Hematopoietic multipotent progenitor cell treated with erythropoietin and hydrocortisone succinate and interleukin-3 and kit ligand, for 4 days (in vitro differentiated cells): ENCODE measurements around the gene COPG2.
"Not testable (repeated sequence)": the region's sequence is repeated elsewhere in the genome, so short reads cannot be mapped to it uniquely, and the experiment has no call there.

Source experiments
- DNase-seq: peaks from one replicate; pipeline ENCODE4 v3.0.0-alpha.2; 2015

The COPG2 gene, protein sequence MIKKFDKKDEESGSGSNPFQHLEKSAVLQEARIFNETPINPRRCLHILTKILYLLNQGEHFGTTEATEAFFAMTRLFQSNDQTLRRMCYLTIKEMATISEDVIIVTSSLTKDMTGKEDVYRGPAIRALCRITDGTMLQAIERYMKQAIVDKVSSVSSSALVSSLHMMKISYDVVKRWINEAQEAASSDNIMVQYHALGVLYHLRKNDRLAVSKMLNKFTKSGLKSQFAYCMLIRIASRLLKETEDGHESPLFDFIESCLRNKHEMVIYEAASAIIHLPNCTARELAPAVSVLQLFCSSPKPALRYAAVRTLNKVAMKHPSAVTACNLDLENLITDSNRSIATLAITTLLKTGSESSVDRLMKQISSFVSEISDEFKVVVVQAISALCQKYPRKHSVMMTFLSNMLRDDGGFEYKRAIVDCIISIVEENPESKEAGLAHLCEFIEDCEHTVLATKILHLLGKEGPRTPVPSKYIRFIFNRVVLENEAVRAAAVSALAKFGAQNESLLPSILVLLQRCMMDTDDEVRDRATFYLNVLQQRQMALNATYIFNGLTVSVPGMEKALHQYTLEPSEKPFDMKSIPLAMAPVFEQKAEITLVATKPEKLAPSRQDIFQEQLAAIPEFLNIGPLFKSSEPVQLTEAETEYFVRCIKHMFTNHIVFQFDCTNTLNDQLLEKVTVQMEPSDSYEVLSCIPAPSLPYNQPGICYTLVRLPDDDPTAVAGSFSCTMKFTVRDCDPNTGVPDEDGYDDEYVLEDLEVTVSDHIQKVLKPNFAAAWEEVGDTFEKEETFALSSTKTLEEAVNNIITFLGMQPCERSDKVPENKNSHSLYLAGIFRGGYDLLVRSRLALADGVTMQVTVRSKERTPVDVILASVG

DNA sequence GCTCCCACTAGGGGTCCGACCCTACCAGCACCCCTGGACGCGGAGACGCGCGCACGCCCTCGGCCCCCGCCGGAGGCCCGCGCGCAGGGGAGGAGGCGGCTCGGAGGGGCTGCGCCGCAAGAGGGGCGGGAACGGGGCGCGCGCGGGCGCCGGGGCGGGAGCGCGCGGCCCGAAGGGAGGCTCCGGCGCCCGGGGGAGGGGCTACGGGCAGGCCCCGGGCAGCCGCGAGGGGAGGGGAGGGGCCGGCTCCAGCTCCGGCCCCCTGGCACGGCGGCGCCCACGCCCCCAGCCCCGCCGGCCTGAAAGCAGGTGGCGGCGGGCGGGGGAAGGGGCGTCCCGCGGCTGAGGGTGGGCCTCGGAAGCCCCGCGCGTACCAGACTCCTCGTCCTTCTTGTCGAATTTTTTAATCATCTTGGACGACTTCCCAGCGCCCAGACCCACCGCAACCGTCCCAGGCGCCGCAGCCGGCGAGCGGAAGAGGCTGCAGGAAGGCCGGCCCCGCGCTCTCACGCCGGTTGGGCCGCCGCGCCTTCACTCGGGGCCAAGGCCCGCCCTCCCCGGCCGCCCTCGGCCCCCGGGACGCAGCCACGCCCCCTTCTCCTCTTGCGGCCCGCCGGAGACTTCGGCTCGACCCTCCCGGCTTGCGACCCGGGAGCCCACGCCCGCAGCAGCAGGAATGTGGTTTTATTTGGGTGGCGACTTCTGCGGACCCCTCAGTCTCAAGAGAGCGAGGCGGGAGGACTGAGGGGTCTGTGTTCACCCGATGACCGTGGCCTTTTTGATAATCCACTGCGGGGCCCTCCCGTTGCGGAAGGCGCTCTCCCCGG lies at the start of gene COPG2:
COPG2 (minus strand) TSS at position 491 of the 827 bp plus-strand sequence; CDS start at position 411, 80 bp downstream.
- DNase-seq = peak; percentile 95

DNA sequence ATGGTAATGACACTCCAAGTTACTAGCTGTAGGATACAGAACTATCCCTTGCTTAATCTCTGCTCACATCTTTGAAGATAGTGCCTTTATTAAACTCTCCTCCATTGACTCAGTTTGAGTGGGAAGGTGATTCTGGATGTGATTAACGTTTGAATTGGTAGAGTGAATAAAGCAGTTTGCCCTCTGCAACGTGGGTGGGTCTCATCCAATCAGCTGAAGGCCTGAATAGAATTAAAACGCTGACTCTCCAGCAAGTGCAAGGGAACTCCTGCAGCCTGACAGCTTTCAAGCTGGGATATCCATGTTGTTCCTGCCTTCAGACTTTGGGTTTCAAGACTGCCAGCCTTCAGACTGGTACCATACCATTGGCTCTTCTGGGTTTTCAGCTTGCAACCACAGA lies 43.9 kb upstream of the COPG2 start:
- no peak for DNase-seq

DNA sequence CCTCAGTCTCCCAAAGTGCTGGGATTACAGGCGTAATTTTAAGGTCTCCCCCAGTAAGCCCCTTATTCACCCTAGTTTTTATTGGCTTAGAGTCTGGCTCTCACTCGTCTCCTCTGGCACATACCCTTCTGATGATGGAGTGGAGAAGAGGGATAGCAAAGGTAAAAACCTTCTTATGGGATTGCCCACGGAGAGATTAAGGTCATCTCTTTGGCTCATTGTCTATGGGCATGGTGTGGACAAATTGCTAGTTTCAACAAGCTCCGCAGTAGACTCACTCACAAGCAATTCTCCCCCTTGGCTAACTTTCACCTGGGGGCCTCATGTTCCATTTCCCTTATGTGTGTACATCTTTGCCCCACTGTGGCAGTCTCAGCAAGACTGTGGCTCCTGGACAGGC lies 40.2 kb upstream of the COPG2 start:
- no peak for DNase-seq

DNA sequence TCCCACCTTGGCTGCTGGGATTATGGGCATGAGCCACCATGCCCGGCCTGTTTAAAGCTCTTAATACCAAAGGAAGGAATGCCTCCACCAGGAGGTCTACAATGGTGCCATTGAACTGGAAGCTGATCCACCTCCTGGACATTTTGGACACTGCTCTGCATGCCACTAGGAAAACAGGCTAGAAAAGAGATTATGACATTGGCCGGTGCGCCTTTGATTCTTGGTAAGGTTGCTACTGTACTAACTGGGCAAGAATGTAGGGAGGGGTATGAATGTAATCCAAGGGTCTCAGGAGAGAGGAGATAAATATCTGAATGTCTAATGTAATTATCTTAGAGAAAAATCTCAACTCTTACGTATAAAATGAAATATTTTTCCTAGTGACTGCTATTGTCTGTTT lies 39.5 kb upstream of the COPG2 start:
- no peak for DNase-seq

DNA sequence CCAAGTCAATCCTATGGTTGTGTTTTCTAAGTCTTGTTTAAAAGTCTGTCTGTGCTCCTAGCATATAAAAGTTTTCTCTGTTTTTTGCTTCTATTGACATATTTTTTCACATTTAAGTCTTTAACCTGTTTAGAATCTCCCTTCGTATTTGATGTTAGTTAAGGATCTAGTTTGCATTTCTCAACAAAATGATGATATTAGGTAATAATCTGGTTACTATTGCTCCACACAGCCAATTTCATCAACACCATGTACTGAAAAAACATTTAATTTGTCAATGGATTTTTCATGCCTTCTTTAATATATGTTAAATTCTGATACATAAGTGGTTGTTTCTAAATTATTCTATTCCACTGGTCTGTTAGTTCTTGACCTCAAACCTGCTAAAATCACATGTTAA lies 35.3 kb upstream of the COPG2 start:
- DNase-seq = peak; percentile 24

DNA sequence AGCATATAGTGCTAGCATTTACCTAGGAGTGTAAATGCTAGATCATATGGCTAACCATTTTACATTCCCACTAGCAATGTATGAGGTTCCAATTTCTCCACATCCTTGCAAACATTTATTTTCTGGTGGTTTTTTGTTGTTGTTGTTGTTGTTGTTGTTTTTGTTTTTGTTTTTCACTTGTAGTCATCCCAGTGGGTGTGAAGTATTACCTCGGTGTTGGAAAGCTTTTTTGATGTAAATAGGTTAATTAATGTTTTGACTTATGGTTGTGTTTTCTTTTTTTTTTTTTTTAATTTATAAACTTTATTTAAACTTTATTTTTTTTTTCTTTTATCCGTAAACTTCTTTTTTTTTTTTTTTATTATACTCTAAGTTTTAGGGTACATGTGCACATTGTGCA lies 33.1 kb upstream of the COPG2 start:
- DNase-seq = no peak

DNA sequence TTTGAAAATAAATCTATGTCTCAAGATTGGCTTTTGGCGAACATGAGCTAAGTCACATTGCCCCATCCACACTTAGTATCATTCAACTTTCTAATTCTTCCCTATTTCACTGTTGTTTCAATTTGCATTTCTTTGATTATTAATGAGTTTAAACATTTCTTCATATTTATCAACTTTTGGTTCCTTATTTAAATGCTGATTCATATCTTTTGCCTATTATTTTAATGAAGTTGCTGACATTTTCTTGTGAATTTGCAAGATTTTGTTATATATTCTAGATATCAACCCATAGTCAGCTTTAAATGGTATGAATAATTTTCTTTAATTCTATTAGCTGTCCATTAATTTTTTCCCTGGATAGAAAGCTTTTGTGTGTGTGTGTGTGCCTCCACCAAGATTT lies 32.2 kb upstream of the COPG2 start:
- no peak for DNase-seq

DNA sequence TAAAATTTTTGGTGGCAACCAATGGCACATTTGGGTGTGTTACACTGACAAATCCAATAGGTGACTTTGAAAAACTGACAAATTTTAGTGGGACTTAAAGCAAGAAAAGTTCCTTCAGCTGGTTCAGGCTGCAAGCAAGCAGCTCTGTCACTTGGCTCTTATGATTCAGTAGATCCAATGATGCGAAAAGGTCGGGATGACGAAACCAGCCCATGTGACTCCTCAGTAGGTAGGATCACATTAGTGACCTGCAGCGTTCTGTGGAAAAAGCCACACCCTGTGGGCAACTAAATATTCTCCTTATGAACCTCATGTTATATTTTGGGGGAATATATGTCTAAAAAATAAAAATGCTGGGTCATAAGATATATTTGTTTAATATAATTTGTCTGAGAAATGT lies 31.1 kb upstream of the COPG2 start:
- DNase-seq = no peak

DNA sequence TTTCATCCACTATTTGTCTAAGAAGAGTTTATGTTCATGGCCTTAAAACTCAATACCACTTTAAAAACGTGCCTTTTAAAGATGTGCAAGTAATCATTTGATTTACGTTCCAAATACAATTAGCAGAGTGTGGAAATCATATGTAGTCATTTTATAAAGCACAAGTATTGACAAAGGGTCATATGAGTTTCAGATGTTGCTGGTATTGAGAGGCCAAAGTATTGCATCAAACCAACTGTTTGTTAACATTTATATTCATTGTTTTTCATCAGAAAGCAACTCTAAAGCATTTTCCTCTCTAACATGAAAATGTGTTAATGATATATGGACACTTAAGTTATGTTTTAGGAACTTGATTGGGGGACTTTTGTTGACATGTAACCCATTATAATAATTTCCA lies 29.3 kb upstream of the COPG2 start:
- no peak for DNase-seq

DNA sequence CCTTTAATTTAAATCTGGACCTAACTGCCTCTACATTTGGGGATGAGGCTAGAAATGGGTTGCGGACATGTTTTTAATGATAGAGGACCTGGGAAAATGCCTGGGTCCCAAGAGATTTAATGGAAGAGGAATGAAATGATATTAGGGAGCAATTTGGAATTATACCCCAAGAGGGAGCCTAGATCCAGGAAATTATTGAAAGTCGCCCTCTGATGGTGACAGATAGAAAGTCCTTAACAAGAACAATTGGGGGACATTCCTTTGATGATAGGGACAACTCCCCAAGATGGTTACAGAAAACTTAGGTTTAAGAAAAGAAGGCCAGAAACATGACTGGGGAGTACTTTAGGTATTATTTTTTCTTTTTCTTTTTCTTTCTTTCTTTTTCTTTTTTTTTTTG lies 27.3 kb upstream of the COPG2 start:
- DNase-seq = peak; percentile 70

DNA sequence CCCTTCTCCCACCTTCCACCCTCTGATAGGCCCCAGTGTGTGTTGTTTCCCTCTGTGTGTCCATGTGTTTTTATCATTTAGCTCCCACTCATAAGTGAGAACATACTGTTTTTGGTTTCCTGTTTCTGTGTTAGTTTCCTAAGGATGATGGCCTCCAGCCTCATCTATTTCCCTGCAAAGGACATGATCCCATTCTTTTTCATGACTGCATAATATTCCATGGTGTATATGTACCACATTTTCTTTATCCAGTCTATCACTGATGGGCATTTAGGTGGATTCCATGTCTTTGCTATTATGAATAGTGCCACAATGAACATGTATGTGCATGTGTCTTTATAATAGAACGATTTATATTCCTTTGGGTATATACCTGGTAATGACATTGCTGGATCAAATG lies 23.8 kb upstream of the COPG2 start:
- DNase-seq = not testable (repeated sequence)

DNA sequence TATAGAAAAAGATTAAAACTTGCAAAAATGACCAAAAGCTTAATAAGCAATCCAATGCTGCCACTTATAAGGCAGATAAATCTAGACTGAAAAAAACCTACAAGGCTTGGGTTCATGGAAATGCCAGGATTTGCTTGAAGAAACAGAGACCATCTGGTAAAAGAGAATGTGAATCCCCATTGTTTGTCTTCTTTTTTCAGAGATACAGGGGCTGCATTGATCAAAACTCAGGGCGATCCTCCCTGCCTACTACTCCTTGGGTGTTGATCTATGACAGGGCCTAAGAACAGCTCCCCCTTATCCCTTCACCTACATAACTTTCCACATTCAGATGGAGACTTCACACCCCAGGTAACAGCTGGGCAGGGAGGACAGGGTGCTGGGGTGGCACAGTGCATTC lies 21.1 kb upstream of the COPG2 start:
- no peak for DNase-seq

DNA sequence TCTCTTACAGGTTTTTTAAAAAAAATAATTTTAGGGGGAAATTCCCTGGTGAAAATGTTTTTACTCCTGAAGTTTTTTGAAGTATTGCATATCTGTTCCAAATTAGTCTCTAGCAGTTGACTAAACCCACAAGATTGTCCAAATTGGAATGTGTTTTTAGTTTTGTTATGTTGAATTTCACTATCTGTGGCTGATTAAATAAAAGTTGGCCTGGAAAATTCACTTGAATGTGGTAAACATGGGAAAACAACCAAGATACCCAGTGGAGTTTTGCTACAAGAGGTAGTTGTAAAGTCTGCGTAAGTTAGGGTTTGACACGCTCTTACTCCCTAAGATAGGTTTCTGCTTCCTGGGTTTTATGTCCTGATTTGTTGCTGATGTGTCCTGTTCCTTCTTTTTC lies 14.5 kb upstream of the COPG2 start:
- DNase-seq = no peak

DNA sequence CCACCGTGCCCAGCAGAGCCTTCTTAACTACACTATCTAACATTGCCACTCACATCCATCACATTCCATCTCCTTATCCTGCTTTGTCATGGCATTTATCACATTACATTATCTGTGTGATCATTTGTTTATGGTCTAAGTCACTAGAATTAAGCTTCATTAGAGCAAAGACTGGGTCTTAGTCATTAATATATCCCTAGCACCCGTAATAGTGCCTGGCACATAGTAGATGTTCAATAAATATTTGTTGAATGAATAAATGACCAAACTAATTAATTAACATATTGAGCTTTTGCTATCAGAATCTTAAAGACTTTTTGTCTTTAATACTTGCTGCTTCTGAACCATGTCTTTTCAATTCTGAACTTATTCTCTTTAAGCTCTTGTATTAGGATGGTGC lies 5.9 kb upstream of the COPG2 start:
- DNase-seq = no peak

DNA sequence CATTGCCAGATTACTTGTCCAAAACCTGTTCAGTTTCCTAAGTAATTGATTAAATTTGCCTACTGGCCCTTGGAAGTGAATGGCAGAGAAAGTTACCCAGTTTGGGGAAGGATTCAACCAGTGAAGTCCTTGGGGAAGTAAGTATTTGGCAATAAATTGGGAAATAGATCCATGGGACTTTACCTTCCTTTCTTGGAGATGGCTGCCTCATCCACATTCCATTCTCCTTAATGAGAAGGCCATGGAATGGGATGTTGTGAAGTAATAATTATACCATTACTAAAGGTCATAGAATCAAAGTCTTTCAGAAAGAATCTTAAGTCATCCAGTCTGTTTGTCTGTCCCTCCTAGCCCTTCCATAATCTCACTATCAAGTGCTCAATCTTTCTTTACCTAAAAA lies 4.5 kb upstream of the COPG2 start:
- DNase-seq = no peak

DNA sequence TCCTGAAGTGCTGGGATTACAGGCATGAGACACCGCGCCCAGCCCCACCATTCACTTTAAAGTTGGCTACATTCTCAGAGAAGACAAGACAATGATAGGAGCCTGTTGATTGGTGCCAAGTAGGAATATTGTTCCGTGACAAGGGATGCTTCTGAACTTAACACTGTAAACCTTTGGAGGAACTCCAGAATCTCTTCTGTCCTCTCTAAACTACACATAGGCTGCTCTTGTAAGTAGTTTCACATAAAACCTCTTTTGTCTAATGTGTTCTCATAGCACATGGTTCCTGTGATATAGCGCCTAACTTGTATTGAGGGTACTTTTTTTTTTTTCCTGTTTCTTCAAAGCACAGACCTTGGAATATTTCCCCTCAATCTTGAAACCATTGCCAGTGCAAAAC lies 3.6 kb upstream of the COPG2 start:
- no peak for DNase-seq

DNA sequence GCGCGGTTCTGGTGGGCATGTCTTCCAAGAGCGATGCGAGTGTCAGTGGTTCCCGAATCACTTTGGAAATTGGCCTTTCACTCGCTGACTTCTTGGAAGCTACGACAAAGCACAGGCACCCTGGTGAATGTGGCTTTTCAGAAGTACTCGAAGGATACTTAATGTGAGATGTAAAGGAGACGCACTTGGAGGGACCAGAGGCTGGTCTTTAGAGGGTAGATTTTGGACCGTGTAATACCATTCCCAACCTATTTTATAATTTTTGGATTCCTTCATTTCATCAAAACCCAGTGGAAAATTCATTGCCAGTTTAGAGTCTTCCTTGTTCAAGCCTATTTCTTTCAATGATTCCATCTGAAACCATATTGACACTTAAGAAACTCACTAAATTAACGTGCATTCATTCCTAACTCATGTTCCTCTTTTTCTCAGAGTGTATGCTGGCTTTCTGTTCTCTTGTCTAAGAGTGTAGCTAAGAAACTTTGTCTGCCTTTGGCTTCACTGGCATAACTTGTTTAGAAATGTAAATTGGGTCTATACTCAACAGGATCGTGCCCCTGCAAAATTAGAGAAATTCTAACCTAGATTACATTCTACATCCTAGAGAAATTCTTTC lies 645 bp upstream of the COPG2 start:
- DNase-seq = peak; percentile 38

DNA sequence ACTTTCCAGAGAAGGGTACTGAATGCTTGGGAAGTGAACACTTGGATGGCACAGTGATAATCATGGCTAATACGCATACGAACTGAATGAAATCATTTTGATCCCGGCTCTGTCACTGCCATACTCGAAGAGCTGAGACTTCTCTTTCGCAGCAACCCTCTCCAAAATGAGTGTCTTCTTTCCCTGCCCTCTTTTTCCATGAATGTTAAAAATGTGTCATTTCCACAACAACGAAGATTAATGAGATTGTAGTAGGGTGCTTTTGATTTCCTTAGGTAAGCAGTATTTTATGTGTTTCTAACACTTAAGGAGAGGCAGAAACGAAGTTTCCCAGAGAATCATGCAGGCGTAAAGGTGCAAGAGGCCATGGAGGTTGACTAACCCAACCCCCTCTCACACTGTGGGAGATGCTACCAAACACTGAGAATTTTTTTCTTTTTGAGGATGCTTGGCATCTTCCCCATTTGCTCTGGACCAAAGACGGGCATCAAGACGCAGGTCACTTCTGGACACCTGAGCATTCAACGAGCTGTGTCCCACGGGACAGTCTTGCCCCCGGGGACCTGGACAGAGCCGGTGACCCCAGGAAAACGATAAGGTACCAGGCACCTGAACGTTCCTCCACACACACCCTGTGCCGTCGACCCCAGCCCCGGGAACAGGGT lies 823 bp downstream of the COPG2 start:
- peak; percentile 27 for DNase-seq

DNA sequence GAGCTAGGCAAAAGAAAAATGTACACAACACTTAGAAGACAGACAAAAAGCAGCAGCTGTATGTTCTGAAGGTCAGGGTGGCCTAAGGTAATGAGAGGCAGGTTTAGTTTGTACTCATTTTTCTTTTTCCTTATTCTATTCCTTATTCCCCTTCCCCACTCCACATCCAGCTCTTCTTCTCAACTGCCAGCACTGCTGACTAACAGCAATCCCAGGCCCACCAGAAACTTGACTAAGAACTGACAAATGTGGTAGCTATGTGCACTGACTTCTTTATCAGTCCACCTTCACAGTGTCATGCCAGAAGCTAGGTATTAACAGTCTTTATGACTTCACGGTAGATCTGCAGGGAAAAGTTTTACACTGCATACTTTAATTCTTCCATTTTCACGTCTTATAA lies 6.1 kb downstream of the COPG2 start:
- no peak for DNase-seq

DNA sequence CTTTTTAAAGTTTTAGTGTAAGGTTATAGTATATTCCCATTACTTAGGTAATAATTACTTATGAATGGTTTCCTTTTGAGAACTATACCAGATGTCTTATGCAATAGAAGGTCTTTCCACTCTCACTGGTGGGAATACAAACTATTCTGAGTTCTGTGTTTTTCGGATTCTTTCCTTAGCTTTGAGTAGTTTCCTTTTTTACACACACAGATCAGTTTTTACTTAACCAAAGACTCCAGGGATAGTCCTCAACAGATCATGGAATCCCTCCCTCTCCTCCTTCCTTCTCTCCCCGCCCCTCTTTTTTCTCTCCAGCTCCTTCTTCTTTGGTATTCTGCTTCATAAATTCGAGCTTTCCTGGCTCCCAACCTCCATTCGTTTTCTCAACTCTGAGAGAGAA lies 13.3 kb downstream of the COPG2 start:
- DNase-seq = no peak

DNA sequence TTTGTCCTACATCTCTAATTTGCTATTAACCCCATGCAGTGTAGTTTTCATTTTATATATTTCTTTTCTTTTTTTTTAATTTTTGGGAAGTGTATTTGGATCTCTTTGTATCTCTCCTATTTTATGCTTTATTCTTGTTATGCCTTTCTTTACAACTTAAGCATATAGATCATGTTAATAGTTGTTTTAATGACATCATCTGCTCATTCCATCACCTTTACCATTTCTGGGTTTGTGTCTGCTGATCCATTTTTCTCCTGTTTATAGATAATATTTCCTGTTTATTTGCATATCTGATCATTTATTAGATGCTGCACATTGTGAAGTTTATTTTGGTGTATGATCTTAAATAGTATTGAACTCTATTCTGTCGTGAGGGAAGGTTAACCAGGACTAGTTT lies 13.7 kb downstream of the COPG2 start:
- DNase-seq = no peak

DNA sequence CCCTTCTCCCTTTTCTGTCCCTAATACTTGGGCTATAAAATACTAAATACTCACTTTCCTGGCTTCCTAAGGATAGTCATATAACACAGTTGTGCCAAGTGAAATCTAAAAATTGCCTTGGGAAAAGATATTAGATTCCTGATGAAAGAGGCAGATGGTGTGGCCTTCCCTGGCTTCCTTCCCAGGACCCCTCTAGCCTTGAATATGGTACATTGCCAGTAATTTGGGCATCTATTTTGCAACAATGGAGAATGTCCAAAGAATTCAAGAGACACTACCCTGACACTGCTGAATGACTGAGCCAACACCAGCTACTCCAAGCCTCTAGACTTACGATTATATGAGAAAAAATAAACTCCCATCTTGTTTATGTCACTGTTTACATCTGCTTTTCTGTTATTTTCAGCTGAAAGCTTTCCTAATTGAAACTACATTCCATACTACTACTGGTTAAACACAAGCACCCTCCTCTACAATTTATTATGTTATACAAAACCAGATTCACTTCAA lies 17.9 kb downstream of the COPG2 start:
- no peak for DNase-seq
